ENCODE data around the gene SYNGR4. TPM values are rescaled to one million over a fixed set of nuclear protein-coding genes. Genes with fewer than 3 reads are reported as not detected.

SYNGR4 gene
- total RNA-seq, 1 donor from 2014 or later: not detected

DNA sequence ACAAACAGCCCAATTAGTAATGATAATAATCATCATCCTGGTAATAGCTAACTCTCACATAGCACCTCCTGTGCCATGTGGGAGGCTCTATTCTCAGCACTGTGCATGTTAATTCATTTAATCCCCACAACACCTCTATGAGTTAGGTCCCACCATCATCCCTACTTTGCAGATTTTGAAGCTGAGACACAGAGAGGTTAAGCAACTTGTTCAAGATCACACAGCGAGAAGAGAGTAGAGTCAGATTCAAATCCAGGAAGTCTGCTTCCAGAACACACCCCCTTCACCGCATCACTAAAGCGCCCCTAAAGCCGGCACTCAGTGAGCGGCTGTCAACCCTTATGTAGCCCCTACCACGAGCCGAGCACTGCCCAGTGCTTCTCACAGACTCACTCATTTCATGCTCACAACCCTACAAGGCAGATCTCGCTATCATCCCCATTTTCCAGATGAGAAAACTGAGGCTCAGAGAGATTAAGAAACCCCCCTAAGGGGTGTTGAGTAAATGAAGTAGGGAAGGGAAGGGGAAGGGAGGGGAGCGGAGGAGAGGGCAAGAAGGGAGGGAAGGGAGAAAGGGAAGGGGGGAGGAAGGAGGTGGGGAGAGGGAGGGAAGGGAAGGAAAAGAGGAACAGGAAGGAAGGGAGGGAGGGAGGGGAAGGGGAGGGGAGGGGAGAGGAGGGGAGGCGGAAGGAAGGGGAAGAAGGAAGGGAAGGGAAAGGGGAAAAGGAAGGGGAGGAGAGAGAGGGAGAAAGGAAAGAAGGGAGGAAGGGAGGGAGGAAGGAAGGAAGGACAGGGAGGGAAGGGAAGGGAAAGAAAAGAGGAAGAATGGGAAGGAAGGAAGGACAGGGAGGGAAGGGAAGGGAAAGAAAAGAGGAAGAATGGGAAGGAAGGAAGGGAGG lies 22.4 kb upstream of the SYNGR4 start:
- no peak for DNase-seq

DNA sequence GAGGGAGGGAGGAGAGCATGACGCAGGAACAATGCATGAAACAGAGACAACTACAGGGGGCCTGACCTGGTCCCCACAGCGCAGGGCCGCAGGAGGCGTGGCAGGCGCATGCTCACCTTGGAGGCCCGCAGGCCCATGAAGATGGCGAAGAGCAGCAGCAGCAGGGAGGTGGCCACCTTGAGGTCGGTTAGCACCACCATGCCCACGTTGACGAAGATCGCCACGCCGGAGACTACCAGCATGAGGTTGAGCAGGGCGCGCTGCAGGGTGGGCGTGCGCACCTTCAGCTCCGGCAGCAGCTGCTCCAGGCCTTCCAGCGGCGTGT lies 21.8 kb upstream of the SYNGR4 start:
- DNase-seq: no peak

DNA sequence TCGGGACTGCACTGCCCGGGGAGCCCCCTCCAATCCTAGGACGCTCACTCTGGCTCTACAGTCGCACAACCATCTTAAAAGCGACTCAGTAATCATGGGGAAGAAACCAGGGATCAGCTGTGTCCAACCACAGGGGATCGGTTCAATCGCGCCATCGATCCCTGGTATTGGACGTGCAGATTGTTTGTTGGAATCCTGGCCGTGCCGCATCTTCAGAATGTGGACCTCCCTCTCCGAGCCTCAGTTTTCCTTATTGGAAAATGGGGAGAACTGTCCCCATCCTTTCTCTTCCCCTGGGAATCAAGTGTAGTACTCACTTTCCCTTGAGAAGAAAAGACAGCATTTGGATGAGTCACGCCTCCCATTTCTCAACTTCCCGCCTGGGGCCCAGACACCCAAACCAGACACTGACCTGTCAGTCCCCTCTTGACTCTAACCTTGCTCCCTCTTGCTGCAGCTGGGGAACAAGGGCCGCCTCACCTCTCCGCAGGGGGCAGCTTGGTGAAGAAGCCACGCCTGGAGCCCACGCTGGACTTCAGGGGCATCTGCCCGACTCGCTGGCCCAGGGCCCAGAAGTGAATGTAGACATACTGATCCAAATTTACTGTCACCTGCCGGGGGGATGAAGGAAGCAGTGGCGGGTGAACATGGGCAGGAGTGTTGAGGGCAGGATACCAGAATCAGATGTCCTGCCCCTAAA lies 21.2 kb upstream of the SYNGR4 start:
- DNase-seq: no peak

- no peak for DNase-seq
Observed at GRCh38 chr19:48344892-48345291, 19.3 kb upstream of the SYNGR4 start.

DNA sequence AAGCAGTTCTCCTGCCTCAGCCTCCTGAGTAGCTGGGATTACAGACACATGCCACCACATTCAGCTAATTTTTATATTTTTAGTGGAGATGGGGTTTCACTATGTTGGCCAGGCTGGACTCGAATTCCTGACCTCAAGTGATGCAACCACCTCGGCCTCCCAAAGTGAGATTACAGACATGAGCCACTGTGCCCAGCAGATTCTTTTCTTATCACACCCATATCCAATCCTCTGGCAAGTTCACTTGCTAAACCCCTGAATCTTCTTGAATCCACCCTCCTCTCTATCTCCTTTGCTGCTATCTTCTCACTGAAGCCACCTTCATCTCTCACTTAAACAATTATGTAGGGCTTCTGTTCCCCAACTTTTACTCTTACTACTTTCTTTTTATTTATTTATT lies 18.0 kb upstream of the SYNGR4 start:
- DNase-seq: no peak

DNA sequence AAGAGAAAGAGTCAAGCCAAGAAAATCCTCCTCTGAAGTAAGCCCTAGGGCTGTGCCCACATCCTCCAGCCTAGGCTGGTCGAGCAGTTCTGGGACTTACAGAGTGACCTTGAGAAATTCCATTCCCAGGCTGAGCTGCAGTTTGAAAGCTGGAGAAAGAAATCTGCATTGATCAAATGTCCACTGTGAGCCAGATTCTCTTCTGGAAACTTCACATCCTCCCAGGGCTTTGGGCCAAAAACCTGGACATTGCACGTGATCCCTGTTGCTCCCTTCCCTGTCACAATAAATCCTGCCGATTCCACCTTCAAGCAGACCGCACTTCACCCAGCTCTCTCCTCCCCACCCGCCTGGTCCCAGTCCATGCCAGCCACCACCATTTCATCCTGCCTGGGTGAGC lies 16.1 kb upstream of the SYNGR4 start:
- no peak for DNase-seq

DNA sequence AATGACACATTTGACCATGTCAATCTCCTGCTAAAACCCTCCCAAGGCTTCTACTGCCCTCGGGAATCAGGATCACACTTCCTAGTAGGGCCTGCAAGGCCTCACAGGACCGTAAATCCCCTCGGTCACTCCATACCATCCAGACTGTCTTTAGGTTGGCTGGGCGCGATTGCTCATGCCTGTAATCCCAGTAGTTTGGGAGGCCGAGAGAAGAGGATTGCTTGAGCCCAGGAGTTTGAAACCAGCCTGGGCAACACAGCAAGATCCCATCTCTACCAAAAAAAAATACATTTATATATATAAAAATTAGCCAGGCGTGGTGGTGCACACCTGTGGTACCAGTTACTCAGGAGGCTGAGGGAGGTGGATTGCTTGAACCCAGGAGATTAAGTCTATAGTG lies 15.4 kb upstream of the SYNGR4 start:
- DNase-seq: no peak

DNA sequence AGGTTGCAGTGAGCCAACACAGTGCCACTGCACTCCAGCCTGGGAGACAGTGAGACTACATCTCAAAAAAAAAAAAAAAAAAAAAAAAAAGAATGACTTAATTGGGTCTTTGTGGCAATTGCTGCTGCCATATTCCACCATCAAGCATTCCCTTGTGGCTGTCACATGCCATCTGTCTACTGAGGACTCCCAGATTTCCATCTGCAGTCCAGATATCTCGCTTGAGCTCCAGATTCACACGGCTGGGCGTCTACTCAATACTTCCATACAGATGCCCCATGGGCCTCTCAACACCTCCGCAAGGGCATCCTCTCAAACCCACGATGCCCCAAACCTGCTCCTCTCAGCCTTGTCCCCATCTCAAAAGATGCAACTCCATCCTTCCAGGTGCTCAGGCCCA lies 13.3 kb upstream of the SYNGR4 start:
- DNase-seq: peak; percentile 77

GRCh38 chr19:48351341-48351752 lies 12.8 kb upstream of the SYNGR4 start:
- DNase-seq: peak; percentile 77

- no peak for DNase-seq
Observed at GRCh38 chr19:48353677-48354076, 10.5 kb upstream of the SYNGR4 start.

DNA sequence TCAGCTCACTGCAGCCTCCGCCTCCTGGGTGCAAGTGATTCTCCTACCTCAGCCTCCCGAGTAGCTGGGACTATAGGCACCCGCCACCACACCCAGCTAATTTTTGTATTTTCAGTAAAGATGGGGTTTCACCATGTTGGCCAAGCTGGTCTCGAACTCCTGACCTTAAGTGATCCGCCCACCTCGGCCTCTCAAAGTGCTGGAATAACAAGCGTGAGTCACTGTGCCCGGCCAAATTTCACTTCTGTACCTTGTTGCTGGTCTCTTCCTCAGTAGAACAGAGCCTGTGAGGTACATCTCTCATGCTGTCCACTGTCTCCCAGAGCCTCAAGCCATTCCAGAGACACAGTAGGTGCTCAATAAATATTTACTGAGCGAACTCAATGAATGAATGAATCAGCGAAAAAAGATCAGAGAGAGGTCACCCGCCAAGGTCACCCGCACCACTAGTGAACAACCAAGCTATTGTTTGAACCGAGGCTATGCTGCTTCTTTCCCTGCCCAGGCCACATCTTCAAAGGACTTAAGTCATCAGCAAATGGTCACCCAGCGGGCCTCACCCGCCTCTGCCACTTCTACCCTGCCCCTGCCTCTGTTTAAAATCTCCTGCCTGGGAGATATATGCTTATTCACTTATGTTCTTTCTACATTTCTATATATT lies 9.7 kb upstream of the SYNGR4 start:
- DNase-seq: no peak

GRCh38 chr19:48355365-48355954 lies 8.7 kb upstream of the SYNGR4 start:
- DNase-seq: no peak

DNA sequence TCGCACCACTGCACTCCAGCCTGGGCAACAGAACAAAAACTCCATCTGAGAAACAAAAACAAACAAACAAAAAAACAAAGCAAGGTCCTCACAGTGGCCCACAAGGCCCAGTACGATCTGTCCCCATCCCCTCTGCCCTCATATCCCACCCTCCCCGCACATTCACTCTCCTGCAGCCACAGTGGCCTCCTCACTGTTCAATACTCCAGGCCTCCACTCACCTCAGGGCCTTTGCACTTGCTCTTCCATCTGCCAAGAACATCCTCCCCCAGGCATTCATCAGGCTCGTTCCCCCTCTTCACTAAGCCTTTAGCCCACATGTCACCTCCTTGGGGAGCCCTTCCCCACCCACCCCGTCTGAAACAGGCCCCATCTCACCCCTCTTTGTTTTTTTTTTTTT lies 5.0 kb upstream of the SYNGR4 start:
- DNase-seq: no peak

DNA sequence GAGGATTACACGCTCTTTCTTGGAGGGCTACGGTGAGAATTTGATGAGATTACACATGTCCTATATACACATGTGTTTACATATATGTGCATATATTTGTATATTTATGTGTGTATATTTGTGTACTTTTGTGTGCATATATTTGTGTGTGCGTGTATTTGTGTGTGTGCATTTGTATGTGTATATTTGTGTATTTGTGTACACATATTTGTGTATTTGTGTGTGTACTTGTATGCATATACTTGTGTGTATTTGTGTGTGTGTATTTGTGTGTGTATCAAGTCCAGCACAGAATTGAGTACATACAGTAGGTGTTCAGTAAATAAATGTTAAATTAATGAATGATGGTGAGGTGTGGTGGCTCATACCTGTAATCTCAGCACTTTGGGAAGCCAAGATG lies 2.3 kb upstream of the SYNGR4 start:
- DNase-seq: no peak

GRCh38 chr19:48362716-48363499 lies 1.3 kb upstream of the SYNGR4 start:
- DNase-seq: peak; percentile 85

DNA sequence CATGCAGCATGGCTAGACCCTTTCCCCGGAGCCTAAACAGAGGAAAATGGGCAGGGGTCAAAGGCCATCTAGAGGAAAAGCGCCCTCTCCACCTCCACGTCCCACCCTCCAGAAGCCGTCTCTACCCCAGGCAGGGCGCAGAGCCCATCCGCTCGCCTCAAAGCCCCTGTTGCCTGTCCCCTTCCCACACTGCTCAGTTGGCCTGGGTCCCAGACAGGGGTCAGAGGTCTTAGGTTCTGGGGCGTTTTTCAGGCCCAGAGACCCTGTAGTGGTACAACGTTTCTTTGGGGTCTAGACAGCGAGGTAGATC lies 712 bp upstream of the SYNGR4 start:
- no peak for DNase-seq

- no peak for DNase-seq
Observed at GRCh38 chr19:48364598-48365348, 606 bp downstream of the SYNGR4 start.

DNA sequence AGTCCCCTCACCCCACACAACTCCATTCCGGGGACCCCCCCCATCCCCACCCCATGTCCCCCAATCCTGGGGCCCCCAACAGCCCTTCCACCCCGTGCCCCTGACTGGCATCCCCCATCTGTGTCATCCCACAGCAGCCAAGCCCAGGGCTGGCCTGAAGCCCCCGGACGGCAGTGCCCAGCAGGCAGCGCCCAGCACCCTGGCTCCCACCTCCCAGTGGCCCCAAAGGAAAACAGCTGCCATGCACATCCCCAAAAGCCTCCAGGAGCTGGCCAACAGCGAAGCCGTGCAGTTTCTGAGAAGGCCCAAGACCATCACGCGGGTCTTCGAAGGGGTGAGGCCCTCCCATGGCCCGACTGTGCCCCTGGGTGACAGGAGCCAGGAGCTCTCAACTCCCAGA lies 1.4 kb downstream of the SYNGR4 start:
- no peak for DNase-seq

DNA sequence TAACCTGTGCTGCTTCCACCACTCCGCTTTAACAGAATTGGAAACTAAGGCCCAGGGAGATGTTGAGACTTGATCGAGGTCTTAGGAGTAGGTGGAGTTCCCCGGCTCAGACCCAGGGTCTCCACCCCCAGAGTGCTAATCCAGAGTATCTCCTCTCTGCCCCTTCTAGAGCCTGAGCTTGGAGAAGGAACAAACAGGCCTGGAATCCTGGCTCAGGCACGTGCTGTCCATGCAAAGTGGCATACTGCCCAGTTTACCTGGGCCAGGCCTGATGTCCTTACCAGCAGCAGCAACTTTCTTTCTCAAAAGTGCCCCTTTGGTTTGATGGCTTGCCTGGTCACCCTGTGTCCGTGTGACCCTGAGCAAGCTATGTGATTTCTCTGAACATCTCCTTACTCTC lies 3.7 kb downstream of the SYNGR4 start:
- no peak for DNase-seq

DNA sequence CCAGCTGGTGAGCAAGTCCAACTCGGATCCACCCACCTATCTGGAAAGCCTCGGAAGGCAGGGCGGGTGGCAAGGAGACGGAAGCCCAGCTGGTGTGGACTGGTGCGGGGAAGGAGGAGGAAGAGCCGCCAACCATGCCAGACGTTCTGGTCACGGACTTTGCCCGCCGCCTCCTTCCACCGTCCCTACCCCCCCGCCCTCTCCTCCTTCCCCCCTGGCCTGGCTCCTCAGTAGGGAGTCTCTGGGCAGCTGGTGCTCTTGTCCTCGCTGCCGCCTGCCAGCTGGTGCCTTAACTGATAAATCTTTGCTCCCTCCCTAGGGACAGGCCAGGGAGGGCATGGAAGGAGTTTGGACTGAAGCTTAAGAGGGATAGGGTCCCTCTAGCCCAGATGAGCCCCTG lies 4.8 kb downstream of the SYNGR4 start:
- no peak for DNase-seq

- no peak for DNase-seq
Observed at GRCh38 chr19:48370955-48371354, 6.8 kb downstream of the SYNGR4 start.

DNA sequence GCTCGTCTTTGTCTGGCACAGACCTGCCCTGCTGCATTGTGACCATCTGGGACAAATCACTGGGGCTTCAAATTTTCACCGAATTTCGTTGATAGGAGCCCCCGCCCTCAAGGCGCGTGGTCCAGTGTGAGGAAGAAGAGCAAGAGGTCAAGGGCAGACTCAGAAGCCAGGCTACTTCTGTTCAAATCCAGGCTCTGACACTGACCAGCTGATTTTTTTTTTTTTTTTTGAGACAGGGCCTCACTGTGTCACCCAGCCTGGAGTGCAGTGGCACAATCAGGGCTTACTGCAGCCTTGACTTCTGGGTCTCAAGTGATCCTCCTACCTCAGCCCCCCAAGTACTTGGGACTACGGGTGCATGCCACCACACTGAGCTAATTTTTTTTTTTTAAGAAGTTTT lies 7.2 kb downstream of the SYNGR4 start:
- DNase-seq: no peak
